ENCODE measurements around the gene FFAR2.
"Not testable (repeated sequence)": the region's sequence is repeated elsewhere in the genome, so short reads cannot be mapped to it uniquely, and the experiment has no call there.

Gene FFAR2

DNA sequence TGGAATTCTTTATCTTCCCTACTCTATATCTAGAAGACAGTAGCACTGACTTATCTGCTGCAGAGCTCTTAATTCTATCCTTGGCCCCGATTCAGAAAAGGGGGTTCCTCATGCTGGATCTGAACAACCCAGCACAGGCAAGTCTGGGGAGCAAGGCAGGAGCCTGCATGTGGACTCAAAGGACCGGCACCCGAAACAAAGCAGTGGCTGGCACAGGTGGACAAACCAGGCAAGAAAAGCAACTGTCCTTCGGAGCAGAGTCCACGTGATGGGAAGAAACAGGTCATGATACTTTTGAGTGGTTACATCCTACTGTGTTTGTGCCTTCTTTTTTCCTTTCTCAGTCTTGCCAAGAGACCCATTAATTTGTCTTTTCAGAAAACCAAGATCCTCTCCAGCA is 38.9 kb upstream of the FFAR2 start:
- no peaks in the 10 kb centered on the region for H3K9me3 ChIP-seq (ENCODE audit: control insufficient read depth, insufficient read depth, low read depth, low read length)
- no peaks in the 10 kb centered on the region for H3K27me3 ChIP-seq (ENCODE audit: control insufficient read depth, insufficient read depth, low read length)
- H3K4me1 ChIP-seq (ENCODE audit: control insufficient read depth, insufficient read depth, low read length): no peaks in the 10 kb centered on the region
- no peak overlapping the region for H3K9ac ChIP-seq (ENCODE audit: low read length)
- no peak overlapping the region for H3K4me3 ChIP-seq (ENCODE audit: low read depth, low read length)
- no peaks in the 10 kb centered on the region for H3K36me3 ChIP-seq (ENCODE audit: control insufficient read depth, insufficient read depth, low read length)
- H3K27ac ChIP-seq (ENCODE audit: low read depth, low read length): no peak overlapping the region

DNA sequence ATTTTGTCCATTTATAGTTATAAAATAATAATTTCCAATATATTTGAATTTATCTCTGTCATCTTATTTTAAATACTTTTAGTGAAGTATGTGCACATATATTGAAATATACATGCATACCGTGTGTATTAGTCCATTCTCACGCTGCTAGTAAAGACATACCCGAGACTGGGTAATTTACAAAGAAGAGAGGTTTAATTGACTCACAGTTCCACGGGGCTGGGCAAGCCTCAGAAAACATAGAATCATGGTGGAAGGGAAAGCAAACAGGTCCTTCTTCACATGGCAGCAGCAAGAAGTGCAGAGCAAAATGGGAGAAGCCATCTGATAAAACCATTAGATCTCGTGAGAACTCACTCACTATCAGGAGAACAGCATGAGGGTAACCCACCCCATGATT is 37.6 kb upstream of the FFAR2 start:
- no peak overlapping the region for H3K9ac ChIP-seq (ENCODE audit: low read length)
- H3K9me3 ChIP-seq (ENCODE audit: control insufficient read depth, insufficient read depth, low read depth, low read length): no peaks in the 10 kb centered on the region
- H3K4me1 ChIP-seq (ENCODE audit: control insufficient read depth, insufficient read depth, low read length): no peaks in the 10 kb centered on the region
- H3K4me3 ChIP-seq (ENCODE audit: low read depth, low read length): no peak overlapping the region
- no peaks in the 10 kb centered on the region for H3K36me3 ChIP-seq (ENCODE audit: control insufficient read depth, insufficient read depth, low read length)
- no peak overlapping the region for H3K27ac ChIP-seq (ENCODE audit: low read depth, low read length)
- no peaks in the 10 kb centered on the region for H3K27me3 ChIP-seq (ENCODE audit: control insufficient read depth, insufficient read depth, low read length)

DNA sequence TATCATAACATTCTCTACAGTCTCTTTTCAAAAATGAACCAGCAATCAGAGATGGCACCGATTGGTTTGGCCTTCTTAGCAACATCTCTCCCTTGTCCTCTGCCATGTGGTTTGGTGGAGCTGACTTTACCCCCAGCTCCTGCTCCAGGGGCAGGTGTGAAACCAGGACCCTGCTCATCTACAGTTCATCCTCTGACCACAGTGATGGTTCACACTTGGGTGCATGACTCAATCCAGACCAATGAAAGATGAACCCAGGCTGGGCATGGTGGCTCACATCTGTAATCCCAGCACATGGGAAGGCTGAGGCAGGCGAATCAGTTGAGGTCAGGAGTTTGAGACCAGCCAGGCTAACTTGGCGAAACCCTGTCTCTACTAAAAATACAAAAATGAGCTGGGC is 33.6 kb upstream of the FFAR2 start:
- no peaks in the 10 kb centered on the region for H3K9me3 ChIP-seq (ENCODE audit: control insufficient read depth, insufficient read depth, low read depth, low read length)
- peaks cover 15% of the 10 kb centered on the region for H3K27me3 ChIP-seq (ENCODE audit: control insufficient read depth, insufficient read depth, low read length)
- no peaks in the 10 kb centered on the region for H3K4me1 ChIP-seq (ENCODE audit: control insufficient read depth, insufficient read depth, low read length)
- no peaks in the 10 kb centered on the region for H3K36me3 ChIP-seq (ENCODE audit: control insufficient read depth, insufficient read depth, low read length)
- no peak overlapping the region for H3K9ac ChIP-seq (ENCODE audit: low read length)
- H3K4me3 ChIP-seq (ENCODE audit: low read depth, low read length): no peak overlapping the region
- no peak overlapping the region for H3K27ac ChIP-seq (ENCODE audit: low read depth, low read length)

DNA sequence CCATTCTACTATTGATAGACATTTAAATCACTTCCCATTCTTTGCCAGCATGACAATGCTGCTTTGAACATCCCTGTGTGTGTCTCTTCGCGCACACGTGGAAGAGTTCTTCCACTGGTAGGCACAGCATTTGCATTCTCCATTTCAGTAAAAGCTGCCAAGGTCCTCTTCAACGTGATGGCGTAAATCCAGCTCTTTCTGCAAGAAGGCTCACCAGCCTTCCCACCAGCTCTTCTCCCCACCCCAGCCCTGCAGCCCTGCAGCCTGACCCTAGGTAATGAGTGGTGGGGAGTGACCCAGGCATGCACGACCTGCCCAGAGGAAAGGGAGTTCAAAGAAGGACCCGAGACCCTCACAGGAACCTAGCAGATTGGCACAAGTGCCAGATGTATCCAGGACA is 31.7 kb upstream of the FFAR2 start:
- Histone ChIP-seq H3K9ac (ENCODE audit: low read length) (no peak overlapping the region), H3K4me1 (ENCODE audit: control insufficient read depth, insufficient read depth, low read length) (no peaks in the 10 kb centered on the region), H3K27ac (ENCODE audit: low read depth, low read length) (no peak overlapping the region), H3K9me3 (ENCODE audit: control insufficient read depth, insufficient read depth, low read depth, low read length) (no peaks in the 10 kb centered on the region), H3K4me3 (ENCODE audit: low read depth, low read length) (no peak overlapping the region), H3K36me3 (ENCODE audit: control insufficient read depth, insufficient read depth, low read length) (no peaks in the 10 kb centered on the region), H3K27me3 (ENCODE audit: control insufficient read depth, insufficient read depth, low read length) (peaks cover 15% of the 10 kb centered on the region)

DNA sequence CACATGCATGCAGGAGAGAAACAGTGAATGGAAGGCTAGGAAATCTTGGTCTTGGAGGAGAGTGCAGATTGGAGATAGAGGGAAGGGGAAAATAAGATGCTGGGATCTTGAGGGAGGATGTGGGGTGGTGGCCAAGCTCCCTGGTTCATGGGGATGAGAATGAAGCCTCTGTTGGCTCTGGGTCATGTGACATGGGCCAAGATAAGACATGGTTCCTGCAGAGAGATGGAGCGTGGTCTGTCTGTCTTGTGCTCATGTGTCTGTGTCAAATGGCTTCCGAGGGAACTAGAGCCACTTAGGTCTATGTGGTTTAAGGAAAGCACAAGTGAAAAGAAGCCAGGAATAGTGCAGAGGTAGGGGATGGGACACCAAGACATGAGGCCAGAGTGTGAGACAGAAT is 30.8 kb upstream of the FFAR2 start:
- Histone ChIP-seq H3K4me3 (ENCODE audit: low read depth, low read length) (no peak overlapping the region), H3K4me1 (ENCODE audit: control insufficient read depth, insufficient read depth, low read length) (no peaks in the 10 kb centered on the region), H3K36me3 (ENCODE audit: control insufficient read depth, insufficient read depth, low read length) (no peaks in the 10 kb centered on the region), H3K9me3 (ENCODE audit: control insufficient read depth, insufficient read depth, low read depth, low read length) (no peaks in the 10 kb centered on the region), H3K9ac (ENCODE audit: low read length) (no peak overlapping the region), H3K27me3 (ENCODE audit: control insufficient read depth, insufficient read depth, low read length) (peaks cover 15% of the 10 kb centered on the region), H3K27ac (ENCODE audit: low read depth, low read length) (no peak overlapping the region)

DNA sequence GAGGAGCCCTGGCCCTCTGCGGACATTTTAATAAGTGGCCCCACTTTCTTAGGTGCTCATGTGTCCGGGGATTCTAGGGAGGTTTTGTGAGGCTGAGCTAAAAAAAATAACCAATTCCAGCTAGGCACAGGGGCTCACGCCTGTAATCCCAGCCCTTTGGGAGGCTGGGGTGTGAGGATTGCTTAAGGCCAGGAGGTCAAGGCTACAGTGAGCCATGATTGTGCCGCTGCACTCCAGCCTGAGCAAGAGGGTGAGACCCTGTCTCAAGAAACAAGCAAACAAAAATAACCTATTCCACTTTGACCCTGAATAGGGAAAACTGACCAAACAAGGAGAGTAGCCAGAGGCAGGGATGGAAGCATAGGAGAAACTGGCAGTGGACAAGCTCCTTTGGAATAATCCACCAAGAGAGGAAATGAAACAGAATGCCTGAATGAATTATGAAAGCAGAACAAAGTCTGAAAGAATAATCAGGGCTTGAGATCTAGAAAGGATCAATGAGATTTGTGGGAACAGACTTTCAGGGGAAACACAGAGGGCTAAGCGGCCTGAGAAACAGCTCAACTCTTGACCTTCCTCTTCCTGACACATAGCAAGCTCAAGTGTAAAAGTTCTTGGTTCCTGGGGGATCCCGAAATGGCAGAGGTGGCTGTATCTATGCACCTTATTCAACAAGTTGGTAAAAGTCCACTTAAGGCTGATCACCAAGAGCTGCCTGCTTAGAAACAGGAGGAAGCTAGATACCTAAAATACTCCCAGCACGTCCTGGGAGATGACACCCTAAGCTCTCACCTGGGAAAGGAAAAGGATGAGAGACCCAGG is 30.1 kb upstream of the FFAR2 start:
- Histone ChIP-seq H3K4me1 (ENCODE audit: control insufficient read depth, insufficient read depth, low read length) (no peaks in the 10 kb centered on the region), H3K27ac (ENCODE audit: low read depth, low read length) (no peak overlapping the region), H3K27me3 (ENCODE audit: control insufficient read depth, insufficient read depth, low read length) (peaks cover 15% of the 10 kb centered on the region), H3K9ac (ENCODE audit: low read length) (no peak overlapping the region), H3K4me3 (ENCODE audit: low read depth, low read length) (no peak overlapping the region), H3K36me3 (ENCODE audit: control insufficient read depth, insufficient read depth, low read length) (no peaks in the 10 kb centered on the region), H3K9me3 (ENCODE audit: control insufficient read depth, insufficient read depth, low read depth, low read length) (no peaks in the 10 kb centered on the region)

DNA sequence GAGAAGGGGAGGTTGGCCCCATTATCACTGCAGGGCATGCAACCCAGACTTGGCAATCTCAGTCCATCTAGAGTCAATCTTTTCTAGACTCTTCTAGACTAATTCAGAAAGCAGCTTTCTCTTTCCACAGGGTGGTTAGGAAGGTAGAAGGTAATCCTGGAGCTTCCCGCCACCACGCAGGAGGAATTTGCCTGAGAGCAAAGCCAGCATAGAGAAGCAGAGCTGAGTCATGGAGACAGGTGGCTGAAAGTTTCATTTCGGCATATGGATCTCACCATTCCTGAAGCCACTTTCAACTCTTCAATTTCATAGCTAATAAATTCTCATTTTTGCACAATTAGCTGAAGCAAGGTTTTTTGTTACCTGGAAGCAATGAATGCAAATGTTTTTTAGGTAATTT is 29.0 kb upstream of the FFAR2 start:
- H3K9me3 ChIP-seq (ENCODE audit: control insufficient read depth, insufficient read depth, low read depth, low read length): no peaks in the 10 kb centered on the region
- no peak overlapping the region for H3K9ac ChIP-seq (ENCODE audit: low read length)
- H3K27me3 ChIP-seq (ENCODE audit: control insufficient read depth, insufficient read depth, low read length): peaks cover 15% of the 10 kb centered on the region
- no peaks in the 10 kb centered on the region for H3K36me3 ChIP-seq (ENCODE audit: control insufficient read depth, insufficient read depth, low read length)
- H3K27ac ChIP-seq (ENCODE audit: low read depth, low read length): no peak overlapping the region
- H3K4me1 ChIP-seq (ENCODE audit: control insufficient read depth, insufficient read depth, low read length): no peaks in the 10 kb centered on the region
- H3K4me3 ChIP-seq (ENCODE audit: low read depth, low read length): no peak overlapping the region

DNA sequence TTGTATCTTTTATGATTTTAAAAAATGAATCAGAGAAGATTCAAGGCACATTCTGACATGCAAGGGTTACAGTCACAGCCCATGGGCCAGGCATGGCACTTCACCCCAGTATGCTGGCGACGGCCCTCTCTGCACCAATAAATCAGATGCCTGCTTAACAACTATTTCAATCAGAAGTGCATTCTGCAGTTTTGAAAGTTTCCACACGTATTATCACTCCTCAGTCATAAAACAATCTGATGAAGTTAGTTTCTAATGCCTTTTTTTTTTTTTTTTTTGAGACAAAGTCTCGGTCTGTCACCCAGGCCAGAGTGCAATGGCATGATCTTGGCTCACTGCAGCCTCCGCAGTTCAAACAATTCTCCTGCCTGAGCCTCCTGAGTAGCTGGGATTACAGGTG is 28.3 kb upstream of the FFAR2 start:
- H3K36me3 ChIP-seq (ENCODE audit: control insufficient read depth, insufficient read depth, low read length): no peaks in the 10 kb centered on the region
- peaks cover 15% of the 10 kb centered on the region for H3K27me3 ChIP-seq (ENCODE audit: control insufficient read depth, insufficient read depth, low read length)
- no peak overlapping the region for H3K27ac ChIP-seq (ENCODE audit: low read depth, low read length)
- H3K9me3 ChIP-seq (ENCODE audit: control insufficient read depth, insufficient read depth, low read depth, low read length): no peaks in the 10 kb centered on the region
- H3K4me1 ChIP-seq (ENCODE audit: control insufficient read depth, insufficient read depth, low read length): no peaks in the 10 kb centered on the region
- H3K4me3 ChIP-seq (ENCODE audit: low read depth, low read length): no peak overlapping the region
- H3K9ac ChIP-seq (ENCODE audit: low read length): no peak overlapping the region

DNA sequence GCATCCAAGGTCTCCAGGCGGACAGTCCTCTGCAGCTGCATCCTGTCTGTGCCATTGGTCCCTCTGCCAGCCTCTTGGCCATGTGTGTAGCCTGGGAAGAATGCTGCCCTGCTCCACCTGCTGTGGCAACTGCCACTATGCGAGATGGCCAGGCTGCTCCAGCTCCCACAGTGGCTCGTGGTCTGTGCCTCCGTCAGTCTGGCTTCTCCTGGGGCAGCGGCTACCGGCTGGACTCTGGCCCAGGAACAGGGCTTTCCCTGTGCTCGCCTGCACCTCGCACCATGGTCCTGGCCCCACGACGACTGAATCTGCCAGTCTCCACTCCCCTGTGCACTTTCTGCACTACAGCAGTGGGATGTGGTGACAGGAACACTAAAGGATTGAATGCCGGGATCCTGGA is 26.7 kb upstream of the FFAR2 start:
- H3K36me3 ChIP-seq (ENCODE audit: control insufficient read depth, insufficient read depth, low read length): no peaks in the 10 kb centered on the region
- H3K27ac ChIP-seq (ENCODE audit: low read depth, low read length): no peak overlapping the region
- H3K4me3 ChIP-seq (ENCODE audit: low read depth, low read length): no peak overlapping the region
- H3K9me3 ChIP-seq (ENCODE audit: control insufficient read depth, insufficient read depth, low read depth, low read length): no peaks in the 10 kb centered on the region
- no peaks in the 10 kb centered on the region for H3K4me1 ChIP-seq (ENCODE audit: control insufficient read depth, insufficient read depth, low read length)
- peaks cover 12% of the 10 kb centered on the region for H3K27me3 ChIP-seq (ENCODE audit: control insufficient read depth, insufficient read depth, low read length)
- no peak overlapping the region for H3K9ac ChIP-seq (ENCODE audit: low read length)

DNA sequence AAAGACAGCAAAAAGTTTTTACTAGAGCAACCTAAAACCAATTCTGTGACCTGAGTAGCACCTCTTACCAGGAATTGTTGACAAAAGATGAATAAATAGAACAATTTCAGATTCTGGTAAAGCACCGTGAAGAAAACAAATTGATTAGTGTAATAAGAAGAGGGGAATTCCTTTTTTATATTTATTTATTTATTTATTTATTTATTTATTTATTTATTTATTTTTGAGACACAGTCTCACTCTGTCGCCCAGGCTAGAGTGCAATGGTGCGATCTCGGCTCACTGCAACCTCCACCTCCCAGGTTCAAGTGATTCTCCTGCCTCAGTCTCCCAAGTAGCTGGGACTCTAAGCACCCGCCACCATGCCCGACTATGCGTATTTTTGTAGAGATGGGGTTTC is 24.7 kb upstream of the FFAR2 start:
- not testable (repeated sequence) for H3K27me3 ChIP-seq (ENCODE audit: control insufficient read depth, insufficient read depth, low read length); H3K27ac ChIP-seq (ENCODE audit: low read depth, low read length); H3K4me3 ChIP-seq (ENCODE audit: low read depth, low read length); H3K9me3 ChIP-seq (ENCODE audit: control insufficient read depth, insufficient read depth, low read depth, low read length); H3K4me1 ChIP-seq (ENCODE audit: control insufficient read depth, insufficient read depth, low read length); H3K9ac ChIP-seq (ENCODE audit: low read length); H3K36me3 ChIP-seq (ENCODE audit: control insufficient read depth, insufficient read depth, low read length)

DNA sequence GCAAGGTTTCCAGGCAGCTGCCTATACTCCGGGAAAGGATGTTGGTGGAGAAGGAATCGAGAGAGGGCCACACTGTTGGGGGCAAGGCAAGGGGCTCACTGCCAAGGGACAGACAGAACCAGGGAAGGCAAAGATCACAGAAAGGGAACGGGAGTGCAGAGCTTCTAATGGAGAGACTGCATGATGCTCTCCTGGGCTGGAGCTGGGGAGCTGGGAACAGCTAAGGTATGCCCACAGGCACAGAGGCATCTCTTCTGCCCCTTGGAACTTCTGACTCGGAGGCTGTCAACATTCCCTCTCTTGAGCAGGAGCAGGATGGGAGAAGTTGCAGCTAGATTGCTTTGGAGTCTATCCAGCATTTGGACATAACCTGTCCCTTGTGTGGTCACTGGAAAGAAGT is 22.4 kb upstream of the FFAR2 start:
- Histone ChIP-seq H3K36me3 (ENCODE audit: control insufficient read depth, insufficient read depth, low read length) (no peaks in the 10 kb centered on the region), H3K27me3 (ENCODE audit: control insufficient read depth, insufficient read depth, low read length) (no peaks in the 10 kb centered on the region; the same call in 1 of the 2 replicates)

More for the DNA sequence above, 22.4 kb upstream of the FFAR2 start:
- H3K4me1 ChIP-seq (ENCODE audit: control insufficient read depth, insufficient read depth, low read length): no peaks in the 10 kb centered on the region
- no peak overlapping the region for H3K27ac ChIP-seq (ENCODE audit: low read depth, low read length)
- H3K4me3 ChIP-seq (ENCODE audit: low read depth, low read length): no peak overlapping the region
- no peaks in the 10 kb centered on the region for H3K9me3 ChIP-seq (ENCODE audit: control insufficient read depth, insufficient read depth, low read depth, low read length)
- H3K9ac ChIP-seq (ENCODE audit: low read length): no peak overlapping the region
